Measurements from ENCODE around the gene DDX39A.

GRCh38 chr19:14378890-14379289 lies 40.3 kb downstream of the DDX39A start:
- TF ChIP-seq, protein P1, sequence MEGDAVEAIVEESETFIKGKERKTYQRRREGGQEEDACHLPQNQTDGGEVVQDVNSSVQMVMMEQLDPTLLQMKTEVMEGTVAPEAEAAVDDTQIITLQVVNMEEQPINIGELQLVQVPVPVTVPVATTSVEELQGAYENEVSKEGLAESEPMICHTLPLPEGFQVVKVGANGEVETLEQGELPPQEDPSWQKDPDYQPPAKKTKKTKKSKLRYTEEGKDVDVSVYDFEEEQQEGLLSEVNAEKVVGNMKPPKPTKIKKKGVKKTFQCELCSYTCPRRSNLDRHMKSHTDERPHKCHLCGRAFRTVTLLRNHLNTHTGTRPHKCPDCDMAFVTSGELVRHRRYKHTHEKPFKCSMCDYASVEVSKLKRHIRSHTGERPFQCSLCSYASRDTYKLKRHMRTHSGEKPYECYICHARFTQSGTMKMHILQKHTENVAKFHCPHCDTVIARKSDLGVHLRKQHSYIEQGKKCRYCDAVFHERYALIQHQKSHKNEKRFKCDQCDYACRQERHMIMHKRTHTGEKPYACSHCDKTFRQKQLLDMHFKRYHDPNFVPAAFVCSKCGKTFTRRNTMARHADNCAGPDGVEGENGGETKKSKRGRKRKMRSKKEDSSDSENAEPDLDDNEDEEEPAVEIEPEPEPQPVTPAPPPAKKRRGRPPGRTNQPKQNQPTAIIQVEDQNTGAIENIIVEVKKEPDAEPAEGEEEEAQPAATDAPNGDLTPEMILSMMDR (IDR thresholded peaks at IDR 0.05; ENCODE audit: low read length) = no peak
- no peak for TF ChIP-seq EZH2 (IDR thresholded peaks at IDR 0.05; ENCODE audit: borderline replicate concordance, low read length)
